GM19452 (cell line): ENCODE data around the gene CEMIP2.
"Not testable (repeated sequence)": the region's sequence is repeated elsewhere in the genome, so short reads cannot be mapped to it uniquely, and the experiment has no call there.

Source experiments
- ATAC-seq: cut with Tn5 transposase; IDR thresholded peaks from one replicate; pipeline ENCODE4 v1.9.1; 2021; ENCODE audit not compliant: unreplicated experiment

CEMIP2 gene

DNA sequence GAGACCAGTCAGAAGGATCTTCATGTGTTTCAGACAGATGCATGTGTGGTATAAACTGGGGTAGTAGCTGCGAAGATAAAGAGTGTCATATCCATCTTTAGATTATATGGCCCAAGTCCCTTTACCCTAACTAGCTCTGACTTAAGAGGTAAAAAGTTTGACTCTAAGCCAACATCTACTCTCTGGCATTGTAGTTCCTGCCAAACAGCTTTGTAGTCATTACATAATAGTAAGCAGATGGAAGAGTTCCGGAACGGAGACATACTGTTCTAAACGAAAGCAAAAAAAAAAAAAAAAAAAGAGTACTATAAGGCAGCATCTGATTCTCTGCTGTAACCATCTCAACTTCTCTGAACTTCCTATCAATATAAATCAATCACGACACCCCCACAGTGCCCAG, 48.8 kb downstream of the CEMIP2 start:
- ATAC-seq: no peak

DNA sequence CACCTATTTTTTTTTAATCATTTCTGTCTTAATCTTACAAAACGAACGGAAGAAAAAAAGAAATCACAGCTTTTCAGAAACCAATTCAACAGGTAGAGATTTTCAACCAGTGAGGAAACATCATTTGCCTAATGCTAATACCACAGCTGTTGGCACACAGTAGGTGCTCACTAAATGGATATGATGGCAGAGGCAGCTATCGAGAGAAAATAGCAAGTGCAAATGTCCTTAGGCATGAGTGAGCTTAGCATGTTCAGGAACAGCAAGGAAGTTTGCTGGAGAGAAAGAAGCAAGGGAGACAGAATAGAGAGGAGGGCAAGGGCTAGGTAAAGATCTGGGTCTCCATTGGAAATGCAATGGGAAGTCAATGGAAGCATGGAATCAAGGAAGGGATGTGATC, 49.2 kb downstream of the CEMIP2 start:
- no peak for ATAC-seq

DNA sequence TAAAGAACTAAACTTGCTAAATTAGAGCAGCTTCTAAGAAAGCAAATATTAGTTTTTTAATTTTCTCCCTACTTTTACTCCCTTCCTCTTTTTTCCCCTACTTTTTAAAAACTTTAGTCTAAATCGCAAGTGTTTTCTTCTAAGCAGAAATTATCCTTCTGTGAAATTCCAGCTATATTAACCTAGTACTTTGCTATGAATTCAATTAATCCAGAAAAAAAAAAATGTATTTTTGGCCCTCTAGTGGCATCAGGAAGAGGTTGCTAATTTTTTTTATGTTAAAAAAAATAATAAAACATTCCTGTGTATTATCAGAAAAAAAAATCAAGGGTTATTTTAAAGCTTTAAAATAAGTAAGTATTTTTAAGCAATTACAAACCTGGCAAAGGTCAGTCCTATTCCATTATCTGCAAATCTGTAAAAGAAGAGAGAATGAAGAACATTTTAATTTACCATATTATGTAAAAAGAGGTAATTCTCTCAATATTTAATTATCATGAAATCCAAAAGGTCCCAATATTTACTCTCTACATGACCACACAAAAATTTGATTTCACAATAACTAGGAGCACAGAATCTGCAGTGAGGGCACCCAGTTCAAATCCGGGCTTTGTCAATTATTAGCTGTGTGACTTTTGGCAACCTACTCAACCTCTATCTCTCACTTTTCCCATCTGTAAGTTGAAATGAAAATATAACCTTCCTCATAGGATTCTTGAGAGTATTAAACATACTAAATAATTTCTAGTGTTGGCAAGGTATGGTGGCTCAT, 52.0 kb downstream of the CEMIP2 start:
- ATAC-seq: no peak

DNA sequence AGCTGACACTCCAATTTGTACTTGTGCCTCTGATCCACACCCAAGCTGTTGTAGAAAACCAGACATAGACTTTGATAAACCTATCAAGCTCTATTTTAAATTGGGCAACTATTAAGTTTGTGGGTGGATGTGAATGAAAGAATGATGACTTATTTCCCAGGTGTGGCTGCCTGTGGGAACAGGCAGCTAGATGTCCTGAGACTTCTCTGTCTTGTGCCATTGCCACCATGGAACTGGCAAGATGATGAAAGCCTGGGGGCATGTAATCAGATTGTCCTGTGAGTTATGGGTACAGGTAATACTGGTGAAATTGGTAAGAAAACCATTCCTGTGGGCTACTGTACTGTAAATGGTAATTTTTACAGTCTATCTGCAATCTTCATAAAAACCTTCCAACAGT, 57.5 kb downstream of the CEMIP2 start:
- no peak for ATAC-seq

DNA sequence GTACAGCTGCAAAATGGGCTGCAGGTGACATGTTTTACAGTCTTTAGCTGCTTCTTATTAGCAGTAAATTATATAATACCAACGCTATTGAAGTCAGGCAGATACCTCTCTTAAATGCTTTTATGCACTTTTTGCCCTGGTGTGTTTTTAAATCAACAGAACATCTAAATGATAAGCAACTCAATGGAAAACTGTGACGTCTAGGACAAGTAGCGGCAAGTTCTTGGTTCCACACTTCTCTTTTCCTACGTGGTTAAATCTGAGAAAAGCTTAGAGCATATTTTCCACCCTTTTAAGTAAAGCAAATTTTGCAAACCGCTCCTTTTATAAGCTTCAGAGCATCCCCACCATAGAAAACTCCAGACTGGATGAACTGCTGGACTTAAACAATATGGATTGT, 58.1 kb downstream of the CEMIP2 start:
- no peak for ATAC-seq

DNA sequence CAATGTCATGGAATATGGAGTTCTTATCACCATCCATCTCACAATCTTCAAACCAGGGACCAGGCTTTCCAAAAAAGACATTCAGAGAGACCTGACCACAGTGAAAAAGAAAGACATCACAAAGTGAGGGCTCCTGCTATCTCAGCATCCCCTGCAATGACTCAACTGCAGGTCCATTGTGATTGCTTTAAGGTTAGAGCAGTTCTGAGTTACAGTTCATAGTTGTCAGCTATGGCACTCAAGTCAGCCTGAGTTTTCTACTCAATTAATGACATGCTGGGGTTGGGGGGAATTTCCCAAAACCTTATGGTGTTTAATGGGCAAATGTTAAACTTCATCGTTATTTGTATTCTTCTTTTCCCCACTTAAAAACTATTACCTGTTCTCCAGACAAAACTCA, 58.9 kb downstream of the CEMIP2 start:
- no peak for ATAC-seq

DNA sequence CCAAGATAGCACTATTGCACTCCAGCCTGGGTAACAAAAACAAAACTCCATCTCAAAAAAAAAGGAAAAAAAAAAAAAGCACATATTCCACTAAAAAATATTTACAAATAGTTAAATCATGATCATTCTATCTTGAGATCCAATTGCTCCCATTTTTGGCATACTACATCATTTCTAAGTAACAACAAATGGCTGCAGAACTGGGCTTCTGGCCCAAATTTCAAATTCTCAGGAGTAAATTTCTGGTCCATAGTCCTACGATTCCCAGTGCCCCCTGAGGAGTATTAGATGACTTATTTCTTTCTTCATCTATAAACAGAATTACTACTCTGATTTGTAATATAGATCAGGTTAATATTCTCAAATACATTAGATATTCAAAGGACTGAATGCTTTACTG, 62.1 kb downstream of the CEMIP2 start:
- no peak for ATAC-seq

DNA sequence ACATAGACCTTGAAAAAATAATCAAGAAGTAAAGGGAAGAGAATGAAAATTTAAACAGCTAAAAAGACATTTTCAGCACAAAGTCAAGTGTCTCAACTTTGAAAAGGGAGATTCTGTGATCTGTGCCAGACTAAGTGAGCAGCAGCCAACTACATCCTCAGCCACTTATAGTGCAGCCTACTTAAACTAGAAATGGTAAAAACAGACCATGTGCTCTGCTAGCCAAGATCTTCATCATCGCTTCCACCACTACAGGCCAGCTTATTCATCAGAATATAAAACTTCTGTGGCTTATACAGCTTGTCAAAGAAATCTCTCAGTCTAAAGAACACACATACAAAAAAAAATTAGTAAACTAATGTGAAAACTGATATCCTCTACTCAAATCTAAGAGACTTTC, 63.5 kb downstream of the CEMIP2 start:
- ATAC-seq: no peak

DNA sequence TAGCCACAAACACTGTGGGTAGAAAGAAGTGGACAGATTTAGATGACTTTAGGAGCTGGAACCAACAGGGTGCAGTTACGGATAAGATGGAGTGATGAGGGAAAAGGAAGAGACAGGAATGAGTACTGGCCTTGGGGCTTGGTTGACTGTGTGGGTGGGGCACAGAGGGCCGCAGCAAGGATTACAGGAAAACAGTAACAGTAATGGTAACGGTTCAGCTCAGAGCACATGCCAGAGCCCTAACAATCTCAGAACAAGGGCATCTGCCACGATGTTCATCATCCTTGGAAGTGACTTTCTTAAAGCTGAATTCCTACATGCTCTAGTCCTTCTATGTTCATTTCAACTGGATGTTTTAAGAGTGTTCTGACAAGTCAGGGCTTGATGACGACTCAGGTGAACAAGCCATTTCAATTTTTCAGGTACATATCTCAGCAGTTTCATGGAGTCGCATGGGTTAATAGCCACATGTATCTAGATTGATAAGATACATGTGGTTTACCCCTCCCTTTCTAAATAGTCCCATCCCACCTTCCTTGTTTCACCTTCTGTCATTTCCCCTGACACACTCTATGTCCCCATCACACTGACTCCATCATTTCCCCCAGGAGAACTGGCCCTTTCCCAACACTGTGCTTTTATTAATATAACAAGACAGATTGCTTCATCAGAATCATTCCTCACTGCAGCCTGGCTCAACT, 65.0 kb downstream of the CEMIP2 start:
- ATAC-seq: no peak

DNA sequence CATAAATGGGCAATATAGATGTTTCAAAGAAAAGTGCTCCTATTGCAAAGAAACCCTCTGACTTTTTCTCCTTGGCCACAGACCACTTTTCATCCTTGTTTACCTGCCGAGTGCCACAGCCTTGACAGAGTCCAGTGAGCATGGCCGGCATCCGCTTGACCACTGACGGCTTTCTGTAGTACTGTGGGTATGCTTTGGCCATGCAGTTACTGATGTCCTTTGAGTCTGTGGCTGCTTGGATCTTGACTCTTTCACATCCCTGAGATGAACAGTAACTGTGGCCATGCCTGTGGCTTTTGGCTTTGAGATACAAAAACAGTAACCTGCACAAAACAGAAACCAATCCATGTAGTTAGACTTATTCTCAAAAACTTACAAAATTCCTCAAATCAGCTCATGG, 70.4 kb downstream of the CEMIP2 start:
- ATAC-seq: no peak

DNA sequence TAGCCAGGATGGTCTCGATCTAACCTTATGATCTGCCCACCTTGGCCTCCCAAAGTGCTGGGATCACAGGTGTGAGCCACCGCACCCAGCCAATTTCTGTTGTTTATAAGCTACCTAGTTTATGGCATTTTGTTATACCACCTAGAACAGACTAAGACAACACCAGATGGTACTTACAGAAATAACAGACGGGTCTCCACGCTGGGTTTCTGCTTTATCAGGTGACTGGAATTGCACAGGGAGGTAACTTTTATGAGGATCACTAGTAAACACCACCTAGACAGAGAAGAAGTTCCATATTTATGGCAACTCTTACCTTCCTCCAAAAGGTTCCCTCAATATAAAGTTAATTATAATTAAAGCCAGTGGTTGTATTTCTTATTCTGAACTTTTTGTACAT, 74.0 kb downstream of the CEMIP2 start:
- ATAC-seq: no peak

DNA sequence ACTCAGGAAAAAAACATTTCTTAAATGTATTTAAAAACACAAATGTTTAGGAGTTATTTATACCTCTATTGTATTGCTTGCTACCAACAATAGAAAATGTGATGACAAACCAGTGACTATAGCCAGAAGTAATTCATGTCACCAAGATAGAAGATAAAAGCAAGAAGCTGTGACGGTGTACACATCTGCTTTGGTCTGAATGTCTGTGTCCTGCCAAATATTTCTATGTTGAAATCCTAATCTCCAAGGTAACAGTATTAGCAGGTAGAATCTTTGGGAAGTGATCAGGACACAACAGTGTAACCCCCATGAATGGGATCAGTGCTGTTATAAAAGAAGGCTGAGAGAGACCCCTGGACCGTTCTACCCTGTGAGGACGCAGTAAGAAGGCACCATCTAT, 74.7 kb downstream of the CEMIP2 start:
- ATAC-seq: no peak

DNA sequence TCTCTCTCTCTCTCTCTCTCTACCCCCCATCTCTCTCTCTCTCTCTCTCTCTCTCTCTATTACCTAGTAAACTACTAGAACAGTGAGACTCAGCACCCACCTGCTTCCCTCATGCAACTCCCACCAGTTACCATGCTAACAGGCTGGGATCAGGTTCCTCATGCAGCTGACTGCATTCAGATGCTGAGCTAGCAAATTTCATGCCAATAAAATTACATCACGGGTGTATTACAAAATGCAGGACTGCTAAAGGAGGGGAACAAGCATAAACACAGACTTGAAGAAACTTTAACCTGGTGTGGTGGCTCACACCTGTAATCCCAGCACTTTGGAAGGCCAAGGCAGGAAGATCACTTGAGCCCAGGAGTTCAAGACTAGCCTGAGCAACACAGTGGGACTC, 76.0 kb downstream of the CEMIP2 start:
- no peak for ATAC-seq

DNA sequence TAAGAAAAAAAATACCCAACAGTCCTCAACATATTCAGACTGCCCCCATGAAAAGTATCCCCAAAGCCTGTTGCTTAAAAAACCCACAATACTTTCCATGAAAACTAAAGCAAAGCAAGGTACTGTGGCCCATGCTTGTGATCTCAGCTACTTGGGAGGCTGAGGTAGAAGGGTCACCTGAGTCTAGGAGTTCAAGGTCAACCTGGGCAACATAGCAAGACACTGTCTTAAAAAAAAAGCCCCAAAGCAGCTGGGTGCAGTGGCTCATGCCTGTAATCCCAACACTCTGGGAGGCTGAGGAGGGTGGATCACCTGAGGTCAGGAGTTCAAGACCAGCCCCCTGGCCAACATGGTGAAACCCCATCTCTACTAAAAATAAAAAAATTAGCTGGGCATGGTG, 76.7 kb downstream of the CEMIP2 start:
- not testable (repeated sequence) for ATAC-seq

DNA sequence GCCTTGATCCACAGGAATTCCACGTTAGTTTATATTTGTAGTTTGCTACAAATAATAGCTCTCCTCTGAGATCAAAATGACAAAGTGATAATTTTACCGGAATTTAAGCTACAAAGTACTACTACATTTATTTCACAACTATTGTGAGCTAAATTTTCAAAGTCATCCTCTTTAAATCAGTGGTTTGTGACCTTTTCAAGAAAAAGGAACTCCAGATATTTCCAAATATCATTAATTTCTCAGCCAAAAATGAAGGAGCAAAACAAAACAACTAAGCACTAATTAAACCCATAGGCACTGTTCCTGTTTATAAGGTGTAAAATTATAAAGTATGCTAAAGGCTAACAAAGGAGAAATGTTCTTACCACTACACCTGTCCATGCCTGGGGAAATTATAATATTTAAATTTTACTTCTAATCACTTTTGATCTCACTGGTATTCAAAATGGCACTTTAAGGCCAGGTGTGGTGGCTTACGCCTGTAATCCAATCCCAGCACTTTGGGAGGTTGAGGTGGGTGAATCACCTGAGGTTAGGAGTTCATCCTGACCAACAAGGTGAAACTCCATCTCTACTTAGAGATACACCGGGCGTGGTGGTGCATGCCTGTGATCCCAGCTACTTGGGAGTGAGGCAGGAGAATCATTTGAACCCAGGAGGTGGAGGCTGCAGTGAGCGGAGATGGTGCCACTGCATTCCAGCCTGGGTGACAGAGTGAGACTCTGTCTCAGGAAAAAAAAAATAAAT, 77.5 kb downstream of the CEMIP2 start:
- ATAC-seq: no peak

DNA sequence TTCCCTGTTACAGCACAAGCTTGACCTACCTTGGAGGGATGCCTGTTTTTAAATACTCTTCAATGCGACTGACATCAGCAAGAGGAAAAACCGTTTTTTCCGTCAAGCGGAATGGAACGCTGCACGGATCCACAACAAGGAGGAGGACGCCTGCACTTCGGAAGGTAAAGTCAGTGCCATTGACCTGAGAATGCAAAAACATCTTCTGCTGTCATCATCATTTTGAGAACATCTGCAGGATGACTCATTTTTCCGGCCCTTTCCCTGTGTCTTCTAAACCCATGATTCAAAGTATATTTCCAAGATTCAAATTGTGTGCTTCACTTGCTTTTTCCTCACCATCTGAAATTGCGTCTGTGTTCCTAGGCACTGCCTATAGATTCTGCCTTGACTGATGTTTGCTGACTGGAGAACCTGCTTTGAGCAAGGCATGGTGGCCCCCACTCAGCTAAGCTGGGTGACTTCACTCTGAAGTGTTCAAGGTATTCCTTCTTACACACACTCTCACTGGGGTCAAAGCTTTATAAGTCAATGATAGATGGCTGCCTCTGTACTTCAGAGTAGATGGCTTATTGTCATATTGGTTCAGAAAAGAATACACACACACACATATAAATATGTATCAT, 78.1 kb downstream of the CEMIP2 start:
- ATAC-seq: no peak

DNA sequence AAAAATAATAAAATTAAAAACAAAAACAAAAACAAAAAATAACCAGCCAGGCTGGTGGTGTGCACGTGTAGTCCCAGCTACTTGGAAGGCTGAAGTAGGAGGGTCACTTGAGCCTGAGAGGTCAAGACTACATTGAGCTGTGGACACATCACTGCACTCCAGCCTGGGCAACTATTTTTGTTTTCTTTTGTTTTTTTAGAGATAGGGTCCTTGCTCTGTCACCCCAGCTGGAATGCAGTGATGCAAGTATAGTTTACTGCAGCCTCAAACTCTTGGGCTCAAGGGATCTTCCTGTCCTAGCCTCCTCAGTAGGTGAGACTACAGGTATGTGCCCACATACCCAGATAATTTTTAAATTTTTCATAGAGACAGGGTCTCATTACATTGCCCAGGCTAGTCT, 80.6 kb downstream of the CEMIP2 start:
- ATAC-seq: no peak

DNA sequence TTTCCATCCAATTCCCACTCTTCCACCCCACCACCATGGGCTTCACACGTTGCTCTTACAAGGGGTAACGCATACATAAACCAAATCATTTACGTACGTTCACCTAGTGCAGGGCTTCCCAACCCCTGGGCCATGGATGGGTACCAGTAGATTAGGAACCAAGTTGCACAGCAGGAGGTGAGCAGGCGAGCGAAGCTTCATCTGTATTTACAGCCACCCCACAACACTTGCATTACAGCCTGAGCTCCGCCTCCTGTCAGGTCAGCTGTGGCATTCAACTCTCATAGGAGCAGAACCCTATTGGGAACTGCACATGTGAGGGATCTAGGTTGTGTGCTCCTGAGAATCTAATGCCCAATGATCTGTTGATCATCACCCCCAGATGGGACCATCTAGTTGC, 82.3 kb downstream of the CEMIP2 start:
- no peak for ATAC-seq

DNA sequence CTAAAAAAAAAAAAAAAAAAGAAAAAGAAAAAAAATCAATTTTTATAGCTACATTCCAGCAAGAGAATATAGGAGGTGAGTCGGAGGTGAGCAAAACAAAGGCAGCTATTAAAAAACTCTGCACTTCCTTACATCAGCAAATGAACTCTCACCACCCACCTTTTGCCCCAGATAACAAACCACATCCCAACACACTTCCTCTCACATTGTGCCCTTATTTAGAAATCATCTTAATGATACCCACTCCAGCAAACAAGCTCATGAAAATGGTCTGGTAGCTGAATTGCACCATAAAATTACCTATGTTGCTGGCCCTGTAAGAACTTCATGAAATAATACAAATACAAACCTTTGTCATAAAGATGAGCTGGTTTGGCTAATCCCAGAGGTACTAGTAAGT, 82.9 kb downstream of the CEMIP2 start:
- ATAC-seq: no peak

DNA sequence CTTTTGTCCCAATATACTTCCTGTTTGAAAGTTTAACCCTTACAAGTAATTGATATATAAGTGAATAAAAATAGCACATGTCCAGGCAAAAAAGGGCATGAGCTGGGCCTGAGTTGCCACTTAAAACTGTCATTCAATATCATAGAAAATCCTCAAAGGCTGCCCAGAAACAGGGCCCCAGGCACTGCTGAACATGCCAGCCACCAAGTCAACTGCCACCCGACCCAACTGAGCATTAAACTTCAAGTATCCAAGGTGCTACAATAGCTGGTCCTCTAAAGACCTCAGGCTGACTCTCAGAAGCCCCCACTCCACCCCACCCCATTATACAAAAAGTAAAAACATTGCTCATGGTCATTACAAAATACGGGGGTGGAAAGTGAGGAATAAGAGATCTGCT, 83.7 kb downstream of the CEMIP2 start:
- ATAC-seq: no peak

DNA sequence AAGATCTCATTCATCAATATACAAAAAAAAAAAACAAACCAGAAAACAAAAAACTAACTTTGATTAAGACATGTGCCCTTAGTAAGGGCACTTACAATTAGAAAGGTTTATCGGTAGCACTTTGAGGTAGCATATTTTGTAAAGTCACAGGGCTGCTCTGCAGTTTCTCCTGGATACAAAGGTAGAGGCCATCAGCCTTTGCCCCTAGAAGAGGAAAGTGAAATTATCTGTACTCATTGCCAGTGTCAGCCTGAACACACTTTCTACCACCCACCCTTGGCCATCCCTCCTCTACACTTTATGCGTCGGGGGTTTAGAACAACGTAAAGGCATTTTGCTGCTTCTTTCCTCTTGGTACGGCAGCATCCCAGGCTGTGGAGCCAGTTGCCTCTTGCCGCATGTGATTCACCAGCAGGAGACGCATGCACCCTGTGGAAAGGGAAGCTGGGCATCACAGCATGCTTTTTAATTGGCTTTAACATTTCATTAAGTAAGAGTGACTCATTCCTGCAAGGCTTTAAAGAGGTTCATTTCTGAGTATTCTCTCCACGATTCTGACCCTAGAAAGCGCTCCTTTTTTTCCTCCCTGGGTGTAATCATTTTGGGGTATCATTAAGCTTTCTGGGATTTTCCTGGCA, 84.6 kb downstream of the CEMIP2 start:
- ATAC-seq: no peak
